Endothelial cell of umbilical vein (primary cell): ENCODE data around the gene NCOA3.
A peak's percentile ranks its signal among the peaks of the same experiment; 100 is the strongest.

Experiments
- CTCF ChIP-seq, 2 donors: IDR thresholded peaks; 1 replicate in 1 of 2; 2 replicates in 1 of 2; pipeline ENCODE4 v1.5.1; 2011; ENCODE audit warnings: low read length in 2 of 2, mild to moderate bottlenecking in 2 of 2, moderate library complexity in 2 of 2, control low read depth in 1 of 2, inconsistent platforms in 1 of 2, low read depth in 1 of 2; ENCODE audit not compliant: insufficient read depth in 1 of 2; ENCODE audit errors: extremely low read depth in 1 of 2
- FOS ChIP-seq: IDR thresholded peaks from 2 replicates; pipeline ENCODE4 v1.6.1; 2011; ENCODE audit warnings: mild to moderate bottlenecking, low read length, moderate library complexity, borderline replicate concordance; ENCODE audit not compliant: insufficient read depth
- MAX ChIP-seq: IDR thresholded peaks from 2 replicates; pipeline ENCODE4 v1.6.1; 2011; ENCODE audit not compliant: insufficient read depth, insufficient read length
- POLR2A ChIP-seq: IDR thresholded peaks from 2 replicates; pipeline ENCODE4 v1.6.1; 2012; ENCODE audit warnings: low read depth, mild to moderate bottlenecking, control low read depth, low read length

GRCh38 chr20:47610247-47610944 lies 108.7 kb downstream of the NCOA3 start:
- TF ChIP-seq CTCF (IDR thresholded peaks at IDR 0.05; ENCODE audit: extremely low read depth in 1 of 2, insufficient read depth in 1 of 2, low read depth in 1 of 2, low read length in 2 of 2) (no peak), POLR2A (no peak), MAX (no peak), FOS (peak; percentile 92)
